Measurements from ENCODE around the gene TMEM161A. TPM values are rescaled to one million over a fixed set of nuclear protein-coding genes. Genes with fewer than 3 reads are reported as not detected.

The TMEM161A gene
- total and polyA plus RNA-seq, 9 of the 15 experiments (the other 6 are each of a cell fraction or from before 2014, with no cell fraction given) = 0.63 to 92.3 (median 38.9) TPM

GRCh38 chr19:19138109-19138981, at the start of gene TMEM161A (continued):
- TF ChIP-seq BRF2 (IDR thresholded peaks at IDR 0.05; ENCODE audit: borderline replicate concordance, insufficient read depth, insufficient read length) (no peak), SRSF1 (IDR thresholded peaks at IDR 0.05; ENCODE audit: low read depth, low read length) (no peak), MIER1 (IDR thresholded peaks at IDR 0.05; ENCODE audit: low read depth) (no peak), AFF1 (IDR thresholded peaks at IDR 0.05; ENCODE audit: low read depth in 1 of 2, partially characterized antibody in 2 of 2) (peak in 1 of 2 experiments; percentile 84), ZNF174 (CRISPR knock-in tag; IDR thresholded peaks at IDR 0.05) (no peak), RCOR1 (IDR thresholded peaks at IDR 0.05; ENCODE audit: borderline replicate concordance in 1 of 2, low read depth in 2 of 2, low read length in 2 of 2) (peak; percentile 54 to 58; a peak in 2 of 4 replicates), KDM4B (IDR thresholded peaks at IDR 0.05; ENCODE audit: borderline replicate concordance in 2 of 2, low read depth in 1 of 2) (0 out of 4 replicates have a peak, but pooled peaks of 1 of the 2 experiments have one; percentile 25), SMAD1 (IDR thresholded peaks at IDR 0.05; ENCODE audit: low read depth, low read length, partially characterized antibody) (no peak), ETV1 (tag; conservative IDR thresholded peaks at IDR 0.05; ENCODE audit: low read depth) (no peak), ZNF124 (CRISPR knock-in tag; IDR thresholded peaks at IDR 0.05) (no peak), ZNF197 (CRISPR knock-in tag; IDR thresholded peaks at IDR 0.05; ENCODE audit: low read depth) (no peak), CREB3L1 (IDR thresholded peaks at IDR 0.05; ENCODE audit: borderline replicate concordance, low read depth) (peak; percentile 82), ZFP91 (CRISPR knock-in tag; IDR thresholded peaks at IDR 0.05) (no peak), ZNF217 (CRISPR knock-in tag; IDR thresholded peaks at IDR 0.05) (no peak), CC2D1A (IDR thresholded peaks at IDR 0.05) (0 out of 2 replicates have a peak, but pooled peaks have one; percentile 41)
